ENCODE data around the gene DPP6.

The DPP6 gene

GRCh38 chr7:154785898-154786297 is 733.7 kb downstream of the DPP6 start:
- TF ChIP-seq MYC (IDR thresholded peaks at IDR 0.05; ENCODE audit: low read depth, low read length) = no peak
- no peak for TF ChIP-seq POLR2A (IDR thresholded peaks at IDR 0.05; ENCODE audit: extremely low read depth, insufficient read length)
- TF ChIP-seq CTCF (IDR thresholded peaks at IDR 0.05; ENCODE audit: low read depth, low read length) = no peak
- TF ChIP-seq MAX (IDR thresholded peaks at IDR 0.05; ENCODE audit: low read depth, low read length) = no peak
- no peak overlapping the region for H3K4me3 ChIP-seq (ENCODE audit: low read depth, low read length)
- no peak for DNase-seq (ENCODE audit: low read depth)

DNA sequence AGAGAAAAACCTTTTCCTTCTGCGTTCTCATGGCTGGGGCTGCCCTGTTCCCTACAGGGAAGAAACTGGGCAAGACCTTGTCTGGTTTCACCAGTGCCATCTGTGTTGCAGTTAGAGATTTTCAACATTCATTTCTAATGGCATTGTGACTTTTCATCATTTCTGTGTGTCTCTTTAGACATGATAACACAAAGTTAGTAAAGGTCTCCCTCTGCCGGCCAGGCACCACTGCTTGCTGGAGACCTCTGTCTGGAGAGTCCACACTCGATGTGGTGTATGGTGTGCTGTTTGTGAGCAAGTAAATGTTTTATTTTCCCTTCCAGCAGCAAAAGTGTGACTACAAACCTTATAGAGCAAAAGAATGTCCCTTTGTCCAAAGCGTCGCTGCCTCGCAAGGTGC is 737.2 kb downstream of the DPP6 start:
- no peak for TF ChIP-seq MAX (IDR thresholded peaks at IDR 0.05; ENCODE audit: low read depth, low read length)
- no peak for TF ChIP-seq MYC (IDR thresholded peaks at IDR 0.05; ENCODE audit: low read depth, low read length)
- peak; percentile 27 for TF ChIP-seq CTCF (IDR thresholded peaks at IDR 0.05; ENCODE audit: low read depth, low read length)
- TF ChIP-seq POLR2A (IDR thresholded peaks at IDR 0.05; ENCODE audit: extremely low read depth, insufficient read length) = no peak
- H3K4me3 ChIP-seq (ENCODE audit: low read depth, low read length) = no peak overlapping the region
- peak; percentile 15 for DNase-seq (ENCODE audit: low read depth)

- no peak for TF ChIP-seq MYC (IDR thresholded peaks at IDR 0.05; ENCODE audit: low read depth, low read length)
- no peak for TF ChIP-seq MAX (IDR thresholded peaks at IDR 0.05; ENCODE audit: low read depth, low read length)
- no peak for TF ChIP-seq POLR2A (IDR thresholded peaks at IDR 0.05; ENCODE audit: extremely low read depth, insufficient read length)
- TF ChIP-seq CTCF (IDR thresholded peaks at IDR 0.05; ENCODE audit: low read depth, low read length) = no peak
- H3K4me3 ChIP-seq (ENCODE audit: low read depth, low read length) = no peak overlapping the region
- DNase-seq (ENCODE audit: low read depth) = no peak
Measured at GRCh38 chr7:154791611-154792010, 739.4 kb downstream of the DPP6 start.

GRCh38 chr7:154792436-154793055 is 740.3 kb downstream of the DPP6 start:
- DNase-seq (ENCODE audit: low read depth) = no peak
- no peak overlapping the region for H3K4me3 ChIP-seq (ENCODE audit: low read depth, low read length)
- TF ChIP-seq MYC (IDR thresholded peaks at IDR 0.05; ENCODE audit: low read depth, low read length) = no peak
- TF ChIP-seq POLR2A (IDR thresholded peaks at IDR 0.05; ENCODE audit: extremely low read depth, insufficient read length) = no peak
- no peak for TF ChIP-seq MAX (IDR thresholded peaks at IDR 0.05; ENCODE audit: low read depth, low read length)
- no peak for TF ChIP-seq CTCF (IDR thresholded peaks at IDR 0.05; ENCODE audit: low read depth, low read length)

- no peak overlapping the region for H3K4me3 ChIP-seq (ENCODE audit: low read depth, low read length)
- TF ChIP-seq MAX (IDR thresholded peaks at IDR 0.05; ENCODE audit: low read depth, low read length) = no peak
- TF ChIP-seq MYC (IDR thresholded peaks at IDR 0.05; ENCODE audit: low read depth, low read length) = no peak
- TF ChIP-seq POLR2A (IDR thresholded peaks at IDR 0.05; ENCODE audit: extremely low read depth, insufficient read length) = no peak
- no peak for TF ChIP-seq CTCF (IDR thresholded peaks at IDR 0.05; ENCODE audit: low read depth, low read length)
- no peak for DNase-seq (ENCODE audit: low read depth)
Measured at GRCh38 chr7:154794147-154794780, 742.1 kb downstream of the DPP6 start.
